Lower leg skin (tissue), 3 donors: ENCODE measurements around the gene CARD11.

ENCODE experiments used
- POLR2A ChIP-seq, 2 donors: fragments of 450-650 bp; IDR thresholded peaks; one replicate each; pipeline ENCODE4 v1.6.1; 2016 to 2017; ENCODE audit warnings: antibody characterized with exemption in 2 of 2, mild to moderate bottlenecking in 1 of 2, moderate library complexity in 1 of 2
- TF ChIP-seq, protein P1 (sequence below), 3 donors: fragments of 450-650 bp; IDR thresholded peaks; one replicate each; pipeline ENCODE4 v1.5.1; 2016; ENCODE audit warnings: antibody characterized with exemption in 3 of 3, mild to moderate bottlenecking in 3 of 3, moderate library complexity in 2 of 3

DNA sequence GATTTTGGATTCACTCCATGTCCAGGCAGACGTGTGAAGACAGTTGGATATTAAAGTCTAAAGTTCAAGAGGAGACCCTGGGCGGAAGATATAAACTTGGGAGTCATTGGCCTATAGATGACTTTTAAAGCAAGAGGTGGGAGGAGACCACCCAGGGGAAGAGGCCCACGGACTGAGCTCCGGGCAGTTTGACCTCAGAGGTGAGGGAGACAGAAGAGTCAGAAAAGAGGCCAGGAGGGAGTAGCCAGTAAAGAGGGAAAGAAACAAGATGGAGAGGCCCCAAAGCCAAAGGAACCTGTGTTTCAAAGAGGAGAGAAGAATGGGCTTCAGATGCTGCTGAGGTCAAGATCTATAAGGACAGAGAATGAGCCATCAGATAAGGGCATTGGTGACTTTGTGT is 11.4 kb downstream of the CARD11 start:
- TF ChIP-seq, protein P1, sequence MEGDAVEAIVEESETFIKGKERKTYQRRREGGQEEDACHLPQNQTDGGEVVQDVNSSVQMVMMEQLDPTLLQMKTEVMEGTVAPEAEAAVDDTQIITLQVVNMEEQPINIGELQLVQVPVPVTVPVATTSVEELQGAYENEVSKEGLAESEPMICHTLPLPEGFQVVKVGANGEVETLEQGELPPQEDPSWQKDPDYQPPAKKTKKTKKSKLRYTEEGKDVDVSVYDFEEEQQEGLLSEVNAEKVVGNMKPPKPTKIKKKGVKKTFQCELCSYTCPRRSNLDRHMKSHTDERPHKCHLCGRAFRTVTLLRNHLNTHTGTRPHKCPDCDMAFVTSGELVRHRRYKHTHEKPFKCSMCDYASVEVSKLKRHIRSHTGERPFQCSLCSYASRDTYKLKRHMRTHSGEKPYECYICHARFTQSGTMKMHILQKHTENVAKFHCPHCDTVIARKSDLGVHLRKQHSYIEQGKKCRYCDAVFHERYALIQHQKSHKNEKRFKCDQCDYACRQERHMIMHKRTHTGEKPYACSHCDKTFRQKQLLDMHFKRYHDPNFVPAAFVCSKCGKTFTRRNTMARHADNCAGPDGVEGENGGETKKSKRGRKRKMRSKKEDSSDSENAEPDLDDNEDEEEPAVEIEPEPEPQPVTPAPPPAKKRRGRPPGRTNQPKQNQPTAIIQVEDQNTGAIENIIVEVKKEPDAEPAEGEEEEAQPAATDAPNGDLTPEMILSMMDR (IDR thresholded peaks at IDR 0.05), result no peak
- TF ChIP-seq POLR2A (IDR thresholded peaks at IDR 0.05), result no peak
